HG03575 (cell line): ENCODE results near the gene KRTAP17-1.
"Not testable (repeated sequence)": the region's sequence is repeated elsewhere in the genome, so short reads cannot be mapped to it uniquely, and the experiment has no call there.

Source experiments
- ATAC-seq: cut with Tn5 transposase; IDR thresholded peaks from one replicate; pipeline ENCODE4 v1.9.1; 2021; ENCODE audit not compliant: unreplicated experiment, insufficient number of reproducible peaks, low FRiP score; ENCODE audit errors: extremely low read depth

KRTAP17-1 gene

DNA sequence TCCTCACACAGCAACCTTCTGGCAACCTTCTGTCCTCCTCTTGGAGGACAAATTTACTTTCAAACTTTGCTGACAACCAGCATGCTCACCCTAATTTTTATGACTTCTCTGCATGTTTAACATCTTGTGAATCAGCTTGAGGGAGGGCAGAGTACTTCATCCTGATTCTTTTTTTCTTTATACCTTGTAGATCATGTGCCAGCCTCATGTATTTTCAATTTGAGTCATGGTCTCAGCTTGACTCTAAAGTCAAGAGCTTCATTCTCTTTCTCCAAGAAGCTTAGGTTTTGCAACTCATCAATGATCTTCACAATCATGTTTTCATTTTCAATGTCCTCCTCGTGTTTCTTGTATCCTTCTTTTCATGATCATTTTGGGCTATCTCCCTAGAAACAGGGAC lies 43.7 kb downstream of the KRTAP17-1 start:
- ATAC-seq = no peak

DNA sequence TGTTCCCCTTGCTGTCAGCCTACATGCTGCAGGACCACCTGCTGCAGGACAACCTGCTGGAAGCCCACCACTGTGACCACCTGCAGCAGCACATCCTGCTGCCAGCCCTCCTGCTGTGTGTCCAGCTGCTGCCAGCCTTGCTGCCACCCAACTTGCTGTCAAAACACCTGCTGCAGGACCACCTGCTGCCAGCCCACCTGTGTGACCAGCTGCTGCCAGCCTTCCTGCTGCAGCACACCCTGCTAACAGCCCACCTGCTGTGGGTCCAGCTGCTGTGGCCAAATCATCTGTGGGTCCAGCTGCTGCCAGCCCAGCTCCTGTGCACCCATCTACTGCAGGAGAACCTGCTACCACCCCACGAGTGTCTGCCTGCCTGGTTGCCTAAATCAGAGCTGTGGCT lies 44.2 kb downstream of the KRTAP17-1 start:
- not testable (repeated sequence) for ATAC-seq

DNA sequence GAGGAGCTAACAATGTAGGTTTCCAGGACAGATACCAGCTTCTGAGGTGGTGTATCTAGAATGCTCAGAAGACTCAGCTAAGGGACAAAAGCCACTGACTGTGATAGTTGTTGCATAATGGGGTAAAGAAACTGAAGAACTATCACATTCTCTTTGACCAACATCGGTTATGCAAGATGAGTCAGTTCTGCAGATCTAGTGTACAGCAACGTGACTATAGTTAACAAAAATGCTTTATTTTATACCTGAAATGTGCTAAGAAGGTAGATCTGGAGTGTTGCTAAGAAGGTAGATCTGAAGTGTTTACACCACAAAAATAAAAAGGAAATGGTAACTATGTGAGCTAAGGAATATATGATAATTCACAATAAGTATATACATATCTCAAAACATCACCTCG lies 47.8 kb downstream of the KRTAP17-1 start:
- no peak for ATAC-seq

DNA sequence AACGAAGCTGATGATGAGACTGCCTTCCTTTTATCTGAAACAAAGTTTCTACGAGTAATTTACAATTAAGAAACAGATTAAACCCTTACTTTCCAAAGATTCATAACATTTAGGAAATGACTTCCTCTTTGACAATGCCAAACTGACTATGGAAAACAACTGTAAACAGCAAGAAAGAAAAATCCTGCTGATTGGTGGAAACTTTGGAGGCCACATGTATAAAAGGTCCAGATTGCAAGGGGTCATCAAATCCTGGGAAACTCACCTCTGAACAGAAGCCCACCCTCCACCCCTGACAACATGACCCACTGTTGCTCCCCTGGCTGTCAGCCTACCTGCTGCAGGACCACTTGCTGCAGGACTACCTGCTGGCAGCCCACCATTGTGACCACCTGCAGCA lies 50.4 kb downstream of the KRTAP17-1 start, which contains the start of gene KRTAP9-6:
Gene KRTAP9-6 (plus strand): TSS at position 301 of the 400 bp plus-strand sequence. CDS start 0 bp downstream, at position 301.
- no peak for ATAC-seq
